ENCODE measurements around the gene TMEM147.

The TMEM147 gene

GRCh38 chr19:35513628-35514281, 31.7 kb upstream of the TMEM147 start, which contains the start of gene DMKN:
Gene DMKN, minus strand, starts transcription at chr19:35513649. Its CDS starts 174 bp downstream, at chr19:35513475.
- TF ChIP-seq CTCF (IDR thresholded peaks at IDR 0.05; ENCODE audit: low read depth, low read length) (no peak), MYC (IDR thresholded peaks at IDR 0.05; ENCODE audit: low read depth, low read length) (no peak), MAX (IDR thresholded peaks at IDR 0.05; ENCODE audit: low read depth, low read length) (no peak), POLR2A (IDR thresholded peaks at IDR 0.05; ENCODE audit: extremely low read depth, insufficient read length) (no peak)
- no peak within 1 kb of the TSS for H3K4me3 ChIP-seq (ENCODE audit: low read depth, low read length)
- DNase-seq (ENCODE audit: low read depth), result peak; percentile 26

- DNase-seq (ENCODE audit: low read depth), result no peak
- no peak overlapping the region for H3K4me3 ChIP-seq (ENCODE audit: low read depth, low read length)
- no peak for TF ChIP-seq MAX (IDR thresholded peaks at IDR 0.05; ENCODE audit: low read depth, low read length)
- TF ChIP-seq CTCF (IDR thresholded peaks at IDR 0.05; ENCODE audit: low read depth, low read length), result no peak
- TF ChIP-seq MYC (IDR thresholded peaks at IDR 0.05; ENCODE audit: low read depth, low read length), result no peak
- no peak for TF ChIP-seq POLR2A (IDR thresholded peaks at IDR 0.05; ENCODE audit: extremely low read depth, insufficient read length)
These were observed 31.1 kb upstream of the TMEM147 start for GRCh38 chr19:35514282-35514809.

- DNase-seq (ENCODE audit: low read depth), result no peak
- H3K4me3 ChIP-seq (ENCODE audit: low read depth, low read length), result no peak overlapping the region
- TF ChIP-seq POLR2A (IDR thresholded peaks at IDR 0.05; ENCODE audit: extremely low read depth, insufficient read length), result no peak
- TF ChIP-seq CTCF (IDR thresholded peaks at IDR 0.05; ENCODE audit: low read depth, low read length), result no peak
- no peak for TF ChIP-seq MYC (IDR thresholded peaks at IDR 0.05; ENCODE audit: low read depth, low read length)
- TF ChIP-seq MAX (IDR thresholded peaks at IDR 0.05; ENCODE audit: low read depth, low read length), result no peak
These were observed 29.1 kb upstream of the TMEM147 start for GRCh38 chr19:35516310-35516709.

- TF ChIP-seq MYC (IDR thresholded peaks at IDR 0.05; ENCODE audit: low read depth, low read length), result no peak
- no peak for TF ChIP-seq POLR2A (IDR thresholded peaks at IDR 0.05; ENCODE audit: extremely low read depth, insufficient read length)
- TF ChIP-seq CTCF (IDR thresholded peaks at IDR 0.05; ENCODE audit: low read depth, low read length), result no peak
- TF ChIP-seq MAX (IDR thresholded peaks at IDR 0.05; ENCODE audit: low read depth, low read length), result no peak
- DNase-seq (ENCODE audit: low read depth), result no peak
- H3K4me3 ChIP-seq (ENCODE audit: low read depth, low read length), result no peak overlapping the region
These were observed 28.1 kb upstream of the TMEM147 start for GRCh38 chr19:35517342-35517741.

- no peak for DNase-seq (ENCODE audit: low read depth)
- TF ChIP-seq MAX (IDR thresholded peaks at IDR 0.05; ENCODE audit: low read depth, low read length), result no peak
- TF ChIP-seq MYC (IDR thresholded peaks at IDR 0.05; ENCODE audit: low read depth, low read length), result no peak
- no peak for TF ChIP-seq CTCF (IDR thresholded peaks at IDR 0.05; ENCODE audit: low read depth, low read length)
- TF ChIP-seq POLR2A (IDR thresholded peaks at IDR 0.05; ENCODE audit: extremely low read depth, insufficient read length), result no peak
- H3K4me3 ChIP-seq (ENCODE audit: low read depth, low read length), result no peak overlapping the region
These were observed 27.1 kb upstream of the TMEM147 start for GRCh38 chr19:35518313-35518712.
